GM18508 (cell line): Measurements from ENCODE around the gene ELF4.

Source experiments
- ATAC-seq: cut with Tn5 transposase; IDR thresholded peaks from one replicate; pipeline ENCODE4 v1.9.1; 2021; ENCODE audit warnings: moderate number of reproducible peaks; ENCODE audit not compliant: insufficient read depth, unreplicated experiment

ELF4 gene

GRCh38 chrX:130053236-130053635 is 57.1 kb downstream of the ELF4 start:
- no peak for ATAC-seq

DNA sequence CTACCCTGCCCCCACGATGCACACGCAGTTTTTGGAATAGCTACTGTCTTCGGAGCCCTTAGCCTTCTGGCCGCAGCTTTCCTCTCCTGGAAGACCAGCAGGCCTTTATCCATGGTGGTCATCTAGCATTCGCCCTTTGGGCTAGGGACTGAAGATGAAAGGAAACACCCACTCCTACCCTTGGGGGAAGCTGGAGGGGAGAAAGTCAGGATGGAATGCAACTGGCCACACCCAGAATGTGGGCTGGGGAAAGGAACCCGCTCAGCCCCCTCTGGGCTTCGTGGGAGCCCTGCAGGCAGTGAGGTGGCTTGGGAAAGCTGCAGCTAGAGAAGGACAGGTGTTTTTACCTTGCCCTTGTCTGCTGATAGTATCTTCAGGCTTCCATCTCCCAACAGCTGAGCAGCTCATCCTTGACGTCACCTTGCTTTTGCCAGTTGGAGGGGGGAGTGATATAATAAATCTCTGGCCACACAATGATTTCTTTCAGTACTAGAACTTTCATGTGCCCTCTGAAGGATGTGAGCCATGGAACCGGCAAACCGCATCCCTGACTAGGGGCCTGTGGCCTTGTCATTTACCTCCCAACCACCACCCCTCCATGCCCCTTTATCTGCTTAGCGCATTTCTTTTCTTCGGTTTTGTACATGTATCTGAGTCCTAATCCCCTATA is 59.0 kb downstream of the ELF4 start:
- no peak for ATAC-seq

DNA sequence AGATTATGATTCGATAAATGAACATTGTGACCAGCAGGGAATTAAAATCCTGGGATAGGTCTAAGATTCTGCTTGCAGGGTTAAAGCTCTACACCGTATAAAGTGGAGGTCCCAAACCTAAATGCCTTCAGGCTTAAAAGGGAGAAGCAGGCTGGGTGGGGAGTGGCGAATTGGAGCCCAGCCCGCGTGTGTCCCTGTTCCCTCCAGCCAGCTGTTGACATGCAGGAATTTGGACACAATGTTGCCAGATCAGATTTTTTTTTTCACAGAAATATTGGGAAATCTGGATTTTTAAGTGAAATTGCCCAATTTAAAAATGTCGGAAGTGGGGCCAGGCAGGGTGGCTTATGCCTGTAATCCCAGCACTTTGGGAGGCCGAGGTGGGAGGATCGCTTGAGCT is 60.5 kb downstream of the ELF4 start:
- no peak for ATAC-seq

DNA sequence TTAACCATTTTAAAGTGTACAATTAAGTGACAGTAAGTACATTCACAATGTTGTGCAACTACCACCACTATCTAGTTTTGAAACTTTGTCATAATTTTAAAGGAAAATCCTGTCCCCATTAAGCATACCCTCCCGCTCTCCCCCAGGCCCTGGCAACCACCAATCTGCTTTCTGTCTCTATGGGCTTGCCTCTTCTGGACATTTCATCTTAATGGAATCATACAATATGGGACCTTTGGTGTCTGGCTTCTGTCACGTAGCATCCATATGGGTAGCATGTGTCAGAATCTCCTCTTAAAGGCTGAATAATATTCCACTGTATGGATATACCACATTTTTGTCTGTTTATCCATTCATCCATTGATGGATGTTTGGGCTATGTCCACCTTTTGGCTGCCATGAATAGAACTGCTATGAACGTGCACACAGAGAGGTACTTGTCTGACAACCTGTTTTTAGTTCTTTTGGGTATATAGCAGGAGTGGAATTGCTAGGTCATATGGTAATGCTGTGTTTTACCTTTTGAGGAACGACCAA is 61.5 kb downstream of the ELF4 start:
- ATAC-seq, result no peak

DNA sequence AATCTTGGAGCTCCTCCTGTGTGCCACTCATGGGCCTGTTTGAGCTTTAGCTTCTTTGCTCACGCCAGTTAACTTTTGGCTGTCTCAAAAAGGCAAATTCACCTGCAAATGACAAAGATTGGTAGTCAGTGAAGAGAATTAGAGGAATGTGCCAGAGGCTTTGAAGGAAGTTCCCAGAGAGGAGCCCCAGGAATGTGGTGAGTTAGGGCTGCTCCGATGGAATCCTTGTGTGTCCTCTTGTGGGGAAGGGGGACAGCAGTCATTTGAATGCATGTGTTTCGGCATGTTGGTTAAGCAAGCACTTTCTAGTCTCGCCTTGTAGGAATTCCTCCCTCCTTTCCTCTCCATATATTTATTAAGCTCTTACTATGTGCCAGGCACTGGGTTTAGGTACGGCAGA is 62.9 kb downstream of the ELF4 start:
- no peak for ATAC-seq

DNA sequence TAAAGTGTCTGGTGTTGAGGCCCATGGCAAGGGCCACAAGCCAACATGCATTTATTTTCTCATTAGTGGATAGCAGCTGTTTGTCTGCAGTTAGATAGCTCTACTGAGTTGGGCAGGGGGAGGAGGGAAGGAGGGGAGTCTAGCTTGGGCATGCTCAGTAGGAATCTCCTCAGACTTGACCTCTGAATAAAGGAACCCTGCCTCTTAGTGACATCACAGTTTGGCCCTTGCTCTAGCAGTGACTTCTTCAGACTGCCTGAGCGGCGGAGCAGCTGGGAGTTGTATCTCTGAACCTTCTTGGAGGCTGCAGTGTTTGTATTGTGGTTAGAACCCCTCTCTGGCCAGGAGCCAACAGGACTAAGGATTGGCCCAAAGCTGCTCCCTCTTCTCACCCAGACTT is 70.5 kb downstream of the ELF4 start:
- ATAC-seq, result no peak

- no peak for ATAC-seq
Observed at GRCh38 chrX:130034178-130034577, 76.1 kb downstream of the ELF4 start.

- no peak for ATAC-seq
Observed at GRCh38 chrX:130032552-130032951, 77.7 kb downstream of the ELF4 start.

GRCh38 chrX:130030826-130031225 is 79.5 kb downstream of the ELF4 start:
- ATAC-seq, result no peak

- no peak for ATAC-seq
Observed at GRCh38 chrX:130028196-130028595, 82.1 kb downstream of the ELF4 start.

GRCh38 chrX:130027569-130027968 is 82.7 kb downstream of the ELF4 start:
- ATAC-seq, result no peak

GRCh38 chrX:130025256-130025655 is 85.0 kb downstream of the ELF4 start:
- no peak for ATAC-seq

- peak; percentile 97 for ATAC-seq
Observed at GRCh38 chrX:130024127-130024526, 86.2 kb downstream of the ELF4 start.

GRCh38 chrX:130020661-130021324 is 89.5 kb downstream of the ELF4 start:
- no peak for ATAC-seq

- ATAC-seq, result no peak
Observed at GRCh38 chrX:130018143-130018542, 92.2 kb downstream of the ELF4 start.

DNA sequence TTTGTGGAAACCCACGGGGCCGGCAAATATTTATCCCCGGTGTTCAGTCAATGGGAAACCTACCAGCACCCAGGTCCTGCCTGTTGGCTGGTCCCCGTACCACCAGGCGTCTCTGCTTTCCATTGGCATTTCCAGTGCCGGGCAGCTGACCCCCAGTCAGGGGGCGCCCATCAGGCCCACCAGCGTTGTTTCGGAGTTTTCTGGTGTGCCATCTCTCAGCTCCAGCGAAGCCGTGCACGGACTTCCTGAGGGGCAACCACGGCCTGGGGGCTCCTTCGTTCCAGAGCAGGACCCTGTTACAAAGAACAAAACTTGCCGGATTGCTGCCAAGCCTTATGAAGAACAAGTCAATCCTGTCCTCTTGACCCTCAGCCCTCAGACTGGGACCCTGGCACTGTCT is 95.1 kb downstream of the ELF4 start:
- no peak for ATAC-seq
